CD4-positive, alpha-beta T cell treated with Interleukin-15 for 4 hours (primary cell): ENCODE data around the gene RGS6.

Source experiments
- DNase-seq: peaks from one replicate; pipeline ENCODE4 v3.0.0-alpha.2; 2020; ENCODE audit warnings: low spot score

The RGS6 gene

DNA sequence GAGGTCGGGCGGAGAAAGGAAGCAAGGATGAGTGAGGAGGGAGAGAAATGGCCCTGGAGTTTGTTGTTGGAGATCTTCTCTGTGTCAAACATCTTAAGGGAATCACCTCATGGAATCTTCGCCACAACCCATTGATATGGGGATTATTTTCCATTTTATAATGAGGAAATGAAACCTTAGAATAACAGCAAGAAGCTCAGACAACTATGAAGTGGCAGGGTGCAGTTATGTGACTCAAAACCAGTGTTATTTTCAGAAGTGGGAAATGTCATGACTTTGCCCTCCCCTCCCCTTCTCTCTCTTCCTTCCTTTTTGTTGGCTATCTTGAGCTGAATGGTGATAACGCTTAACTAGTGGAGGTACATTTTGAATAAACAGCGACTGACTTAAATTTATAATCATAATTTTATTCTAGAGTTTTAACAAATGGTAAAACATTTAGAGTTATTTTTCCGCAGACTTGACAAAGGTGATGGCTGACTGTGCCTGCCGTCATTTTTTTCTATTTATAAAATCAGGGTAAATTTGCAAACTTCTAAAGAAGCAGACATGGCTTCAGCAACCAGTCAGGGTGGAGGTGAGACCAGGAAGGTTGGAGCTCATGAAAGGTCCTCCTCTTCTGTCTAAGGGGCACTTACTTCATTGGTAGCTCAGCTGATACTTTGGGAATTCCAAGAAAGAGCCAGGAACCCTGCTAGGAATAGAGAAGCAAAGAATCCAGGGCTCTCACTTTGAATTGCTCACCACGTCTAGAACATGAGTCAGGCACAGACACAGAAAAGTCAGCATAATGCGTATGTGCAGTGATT is 232.4 kb downstream of the RGS6 start:
- DNase-seq: no peak

DNA sequence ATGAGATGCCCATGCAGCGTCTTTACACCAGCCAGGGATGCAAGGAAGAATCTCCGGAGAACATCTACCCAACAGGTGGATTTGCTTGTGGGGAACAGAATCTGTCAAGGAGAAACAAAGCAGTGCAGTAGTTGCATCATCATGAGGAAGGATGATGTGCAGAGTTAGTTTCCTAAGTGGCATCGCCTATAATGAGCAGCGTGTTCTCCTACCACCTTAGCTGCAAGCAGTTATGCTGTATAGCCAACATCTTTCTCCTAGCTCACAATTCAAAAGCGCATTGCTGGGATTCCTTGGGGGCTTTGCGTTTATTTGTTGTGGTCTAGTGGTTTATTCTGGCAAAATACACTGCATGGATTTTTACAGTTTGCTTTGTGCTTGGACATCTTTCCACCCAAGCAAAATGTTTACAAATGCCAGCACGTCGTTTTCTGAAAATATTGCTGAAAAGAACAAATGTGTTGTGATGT is 233.0 kb downstream of the RGS6 start:
- DNase-seq: no peak

DNA sequence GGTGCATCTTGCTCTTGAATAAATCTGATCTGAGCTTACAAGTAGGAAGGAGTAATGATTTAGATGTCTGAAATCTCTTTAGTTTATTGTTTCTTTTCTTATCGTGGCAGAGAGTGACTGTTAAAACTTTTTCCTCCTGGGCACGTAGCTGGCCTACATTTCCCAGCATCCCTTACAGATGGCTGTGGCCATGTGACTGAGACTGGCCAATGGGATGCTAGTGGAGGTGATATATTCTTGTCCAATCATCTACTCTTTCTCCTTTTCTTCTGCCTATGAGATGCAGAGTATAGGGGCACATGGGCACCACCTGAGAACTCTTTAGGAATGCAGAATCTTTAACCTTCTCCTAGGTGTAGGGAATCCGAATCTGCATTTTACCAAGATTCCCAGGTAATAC is 237.3 kb downstream of the RGS6 start:
- DNase-seq: no peak

DNA sequence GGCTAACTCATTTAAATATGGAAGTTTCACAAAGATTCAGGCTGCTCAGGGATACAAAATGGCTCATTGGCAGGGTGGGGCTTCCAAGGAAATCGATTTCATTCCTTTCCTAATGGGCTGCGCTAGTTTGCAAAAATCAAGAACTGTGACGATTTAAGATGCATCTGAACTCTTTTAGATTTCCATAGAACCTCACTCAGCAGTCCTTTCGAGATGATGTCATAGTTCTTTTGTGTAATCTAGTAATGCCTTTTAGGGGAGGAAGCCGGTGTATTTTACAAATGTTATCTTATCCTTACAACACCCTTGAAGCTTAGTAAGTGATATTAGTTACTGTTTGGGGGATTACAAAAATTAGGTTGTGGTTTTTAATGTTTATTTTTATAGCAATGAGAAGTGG is 239.8 kb downstream of the RGS6 start:
- DNase-seq: no peak

DNA sequence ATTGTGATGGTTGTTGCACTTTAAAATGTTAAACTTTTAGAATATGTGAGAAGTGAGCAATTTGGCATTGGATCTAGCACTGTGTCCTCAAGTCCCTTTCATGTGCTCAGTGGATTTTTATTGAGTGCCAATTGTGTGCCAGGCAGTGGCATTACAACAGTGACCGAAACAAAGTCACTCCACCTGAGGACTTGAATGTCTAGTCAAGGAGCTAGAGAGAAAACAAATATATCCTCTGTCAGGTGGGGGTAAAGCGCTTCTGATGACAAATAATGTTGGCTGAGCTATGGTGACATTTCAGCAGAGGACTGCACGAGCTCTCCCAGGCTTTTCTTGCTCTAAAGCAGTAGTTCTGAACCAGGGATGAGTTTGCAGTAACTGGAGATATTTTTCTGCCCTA is 240.4 kb downstream of the RGS6 start:
- no peak for DNase-seq

DNA sequence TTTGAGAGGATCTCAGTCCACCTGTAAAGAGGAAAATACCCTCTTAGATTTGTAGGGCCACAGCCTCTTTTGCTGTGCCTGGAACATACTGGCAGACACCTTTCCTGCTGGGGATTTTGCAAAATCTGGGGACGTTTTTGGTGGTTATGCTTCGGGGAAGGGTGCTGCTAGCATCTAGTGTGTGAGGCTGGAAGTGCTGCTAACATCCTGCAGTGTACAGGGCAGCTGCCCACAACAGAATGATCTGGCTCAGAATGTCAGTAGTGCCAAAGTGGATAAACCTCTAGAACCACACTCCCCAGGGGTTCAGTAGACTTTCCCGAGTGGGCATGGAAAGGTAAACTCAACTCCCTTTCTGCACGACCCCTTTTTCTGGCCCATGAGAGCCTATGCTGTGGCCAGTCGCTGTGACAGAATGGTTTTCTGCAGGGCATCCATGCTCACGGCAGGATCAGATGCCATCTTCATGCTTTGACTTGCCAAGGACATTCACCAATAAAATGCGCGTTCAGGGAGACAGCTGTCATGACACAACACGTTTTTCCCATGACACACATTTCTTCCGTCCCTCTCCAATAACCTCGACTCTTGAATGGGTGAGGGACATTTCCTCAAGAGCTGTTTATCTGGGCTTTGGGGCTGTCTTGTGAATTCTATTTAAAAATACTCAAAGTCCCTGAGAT is 240.9 kb downstream of the RGS6 start:
- DNase-seq: no peak

DNA sequence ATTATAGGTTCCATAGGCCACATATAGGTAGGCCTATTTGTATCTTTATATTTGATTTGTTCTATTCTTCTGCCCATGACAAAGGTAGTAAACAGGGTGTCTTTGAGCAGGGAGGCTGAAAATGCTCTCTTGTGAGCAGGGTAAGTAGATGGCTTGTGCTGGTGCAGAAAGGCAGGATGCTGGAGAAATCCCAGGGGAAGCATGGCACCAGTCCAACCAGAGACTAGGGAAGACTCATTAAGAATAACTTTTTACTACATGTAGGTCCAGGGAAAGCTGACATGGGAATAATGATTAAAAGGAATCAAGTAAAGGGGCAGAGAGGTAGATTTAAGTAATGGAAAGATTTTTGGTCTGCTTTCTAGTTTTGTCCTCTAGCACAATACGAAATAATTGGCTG is 245.0 kb downstream of the RGS6 start:
- no peak for DNase-seq

DNA sequence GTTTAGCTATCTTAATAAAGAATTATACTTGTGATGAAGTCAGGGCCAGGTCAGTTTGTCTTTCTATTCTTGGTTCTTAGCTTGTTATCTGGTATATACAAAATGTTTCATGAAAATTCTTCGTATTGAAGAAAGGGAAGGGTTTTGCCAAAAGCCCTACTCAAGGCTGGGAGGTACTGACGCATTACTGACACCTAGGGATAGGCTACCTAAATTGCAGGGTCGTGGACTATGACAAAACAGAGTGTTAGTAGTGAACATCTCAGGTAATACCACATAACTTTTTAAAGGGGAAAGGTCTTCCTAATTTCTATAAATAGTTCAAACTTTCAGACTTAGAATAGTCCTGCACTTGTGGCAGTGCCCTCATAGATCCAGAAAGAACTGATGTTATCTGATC is 246.3 kb downstream of the RGS6 start:
- no peak for DNase-seq

DNA sequence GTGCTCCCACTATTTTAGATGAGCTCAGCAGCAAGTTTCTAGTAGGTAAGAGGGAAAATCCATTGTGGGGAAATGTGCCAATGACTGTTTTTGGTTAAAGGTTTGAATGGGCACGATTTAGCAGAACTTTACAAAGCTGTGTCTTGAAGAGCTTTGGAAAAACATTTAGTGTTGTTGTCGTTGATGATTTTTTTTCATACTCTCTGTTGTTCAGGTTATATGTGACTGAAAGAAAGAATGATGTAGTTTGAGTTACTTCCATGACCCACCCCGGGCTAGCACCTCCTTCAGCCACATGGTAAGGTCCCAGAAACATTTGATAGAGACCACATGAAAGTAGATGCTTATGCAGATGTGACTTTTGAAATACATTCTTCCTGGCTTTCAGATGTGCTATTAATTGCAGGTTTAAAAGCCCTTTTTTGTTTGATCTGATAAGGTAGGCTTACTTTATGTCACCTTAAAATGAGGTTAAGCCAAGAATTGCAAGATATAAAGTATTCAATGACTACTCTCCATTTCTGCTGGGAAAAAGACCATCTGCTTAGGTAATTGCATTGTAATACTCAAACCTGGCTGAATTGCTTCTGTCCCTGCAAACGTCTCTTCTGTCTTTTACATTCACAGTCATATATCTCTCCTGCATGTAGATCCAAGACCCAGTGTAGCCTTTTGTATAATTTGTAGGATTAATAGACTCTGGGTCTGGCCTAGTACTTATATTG is 250.6 kb downstream of the RGS6 start:
- no peak for DNase-seq

DNA sequence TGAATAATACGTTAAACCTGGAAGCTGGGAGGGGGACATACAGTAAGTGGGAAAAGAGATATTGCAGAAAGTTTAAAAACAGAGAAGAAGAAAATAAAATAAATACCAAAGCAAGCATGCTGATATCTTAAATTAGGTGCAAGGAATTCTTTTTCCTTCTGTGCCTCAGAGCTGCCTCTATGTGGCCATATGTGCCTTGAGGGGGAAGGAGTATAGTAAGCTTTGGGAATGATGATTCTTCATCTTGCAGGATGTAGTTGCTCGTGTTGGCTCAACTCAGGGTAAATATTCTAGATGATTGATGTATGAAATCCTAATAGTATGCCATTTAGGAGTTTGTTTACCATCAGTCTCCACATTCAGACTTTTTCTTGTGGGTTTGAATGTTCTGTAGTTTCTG is 251.4 kb downstream of the RGS6 start:
- DNase-seq: no peak

DNA sequence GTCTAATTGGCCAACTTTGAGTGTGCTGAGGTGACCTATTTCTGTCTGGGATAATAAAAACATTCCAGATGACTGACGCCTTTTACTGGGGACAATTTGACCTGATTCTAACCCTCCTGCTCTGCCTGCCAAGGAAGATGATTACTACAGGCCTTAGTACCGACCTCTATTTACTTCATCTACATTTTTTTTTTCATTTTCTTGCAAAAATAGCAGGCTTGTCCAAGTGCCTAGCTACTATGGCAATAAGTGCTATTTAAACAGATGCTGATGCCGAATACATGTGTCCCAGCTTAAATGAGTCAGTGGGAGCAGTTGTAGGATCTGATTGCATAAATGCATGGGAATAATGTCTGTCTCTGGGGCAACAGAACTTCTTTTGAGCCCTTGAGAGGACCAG is 254.3 kb downstream of the RGS6 start:
- no peak for DNase-seq

DNA sequence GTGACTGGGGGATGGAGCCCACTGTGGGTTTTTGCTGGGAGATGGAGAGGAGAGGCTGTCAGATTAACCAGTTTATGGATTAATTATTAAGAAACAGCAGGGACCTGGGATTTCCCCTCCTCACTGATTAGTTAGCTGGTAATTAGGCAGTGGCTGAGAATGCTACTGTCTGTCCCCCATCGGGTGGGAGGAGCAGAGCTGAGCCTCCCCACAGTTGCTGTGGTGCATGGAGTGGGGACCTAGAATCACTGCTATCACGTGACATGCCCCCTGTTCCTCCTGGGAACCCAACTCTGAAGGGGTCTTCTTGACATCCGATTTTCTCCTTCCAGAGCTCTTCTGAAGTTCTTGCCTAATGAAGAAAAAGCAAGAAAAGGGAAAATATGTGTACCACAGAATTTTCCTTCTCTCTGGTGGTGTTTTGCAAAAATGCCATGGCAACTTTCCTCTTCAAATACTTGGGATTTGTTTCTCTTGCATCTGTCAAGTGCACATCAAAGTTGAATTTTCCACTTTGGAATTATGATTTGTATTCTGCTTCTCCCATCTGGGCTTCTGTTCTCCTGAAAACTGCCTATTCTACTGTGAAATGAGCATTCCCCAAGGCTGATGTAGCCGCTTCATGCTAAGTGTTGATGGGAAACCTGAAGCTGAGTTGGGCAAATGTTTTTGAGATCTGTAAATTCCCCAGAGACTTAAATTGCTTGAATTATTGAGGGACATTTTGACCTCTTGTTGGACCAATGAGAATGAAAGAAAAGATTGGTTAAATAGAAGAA is 264.2 kb downstream of the RGS6 start:
- no peak for DNase-seq

DNA sequence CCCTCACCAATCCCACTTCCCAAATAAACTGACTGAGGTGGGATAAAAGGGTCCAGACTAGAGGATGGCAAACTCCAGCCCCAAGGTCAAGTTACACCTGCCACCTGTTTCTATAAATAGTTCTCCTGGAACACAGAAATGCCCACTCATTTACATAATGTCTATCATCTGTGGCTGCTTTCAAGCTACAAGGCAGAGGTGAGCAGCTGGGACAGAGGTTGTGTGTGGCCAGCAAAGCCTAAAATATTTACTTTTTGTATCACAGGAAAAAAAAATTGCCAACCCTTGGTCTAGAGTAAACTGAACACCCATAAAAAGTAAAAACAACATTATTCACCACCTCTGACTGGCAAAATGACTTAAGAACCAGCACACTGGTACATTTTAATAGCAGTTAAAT is 269.4 kb downstream of the RGS6 start:
- no peak for DNase-seq

DNA sequence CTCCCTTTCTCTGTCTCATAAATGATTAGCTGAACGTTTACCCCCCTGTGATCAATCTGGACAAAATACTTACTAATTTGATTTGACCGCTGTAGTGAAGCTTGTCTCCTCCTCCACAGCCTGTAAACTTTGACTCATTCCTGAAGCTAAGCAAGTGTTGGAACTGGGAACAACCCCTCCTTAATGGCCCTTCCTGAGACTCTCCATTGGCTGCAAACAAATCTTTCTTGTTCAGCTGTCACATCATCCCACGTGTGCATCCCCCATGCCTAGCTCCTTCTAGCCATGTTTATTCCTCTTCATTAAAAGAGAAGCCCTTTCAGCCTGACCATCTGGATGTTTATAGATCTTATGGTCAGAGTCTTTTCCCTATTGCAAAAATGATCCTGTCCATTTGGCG is 281.2 kb downstream of the RGS6 start:
- DNase-seq: no peak

DNA sequence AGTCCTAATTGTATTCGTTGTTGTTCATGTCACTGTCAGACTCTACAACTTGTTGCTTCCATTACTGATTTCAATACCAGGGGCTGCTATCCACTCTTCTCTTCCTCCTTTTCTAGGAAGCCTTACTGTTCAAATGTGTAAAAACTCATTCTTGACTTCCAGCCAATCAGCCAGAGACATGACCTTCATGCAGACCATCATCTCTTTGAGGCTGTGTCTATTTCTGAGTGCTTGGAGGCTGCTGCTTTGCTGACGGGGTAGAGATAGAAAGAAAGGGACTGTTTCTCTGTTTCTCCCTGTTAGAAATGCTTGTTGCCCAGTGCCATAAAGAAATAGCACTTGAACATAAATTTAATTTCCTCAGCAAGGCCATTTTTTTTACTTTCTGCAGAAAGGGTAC is 282.9 kb downstream of the RGS6 start:
- no peak for DNase-seq

DNA sequence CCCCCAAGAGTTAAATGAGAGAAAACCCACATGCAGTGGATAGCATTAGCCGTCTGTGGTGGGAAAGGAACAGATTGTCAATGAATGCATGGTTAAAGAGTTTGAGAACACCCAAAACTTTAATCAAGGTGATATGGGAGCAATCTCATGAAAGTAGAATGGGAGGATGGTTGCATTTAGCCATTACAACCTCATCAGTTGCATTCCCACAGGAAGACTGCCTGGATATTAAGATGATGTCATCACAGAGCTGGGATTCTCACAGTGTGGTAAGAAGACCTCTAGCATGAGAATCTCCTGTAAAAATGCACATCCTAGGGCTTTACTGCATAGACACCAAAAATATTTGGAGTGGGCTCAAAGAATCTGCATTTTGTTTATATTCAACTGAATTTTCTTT is 284.9 kb downstream of the RGS6 start:
- no peak for DNase-seq

DNA sequence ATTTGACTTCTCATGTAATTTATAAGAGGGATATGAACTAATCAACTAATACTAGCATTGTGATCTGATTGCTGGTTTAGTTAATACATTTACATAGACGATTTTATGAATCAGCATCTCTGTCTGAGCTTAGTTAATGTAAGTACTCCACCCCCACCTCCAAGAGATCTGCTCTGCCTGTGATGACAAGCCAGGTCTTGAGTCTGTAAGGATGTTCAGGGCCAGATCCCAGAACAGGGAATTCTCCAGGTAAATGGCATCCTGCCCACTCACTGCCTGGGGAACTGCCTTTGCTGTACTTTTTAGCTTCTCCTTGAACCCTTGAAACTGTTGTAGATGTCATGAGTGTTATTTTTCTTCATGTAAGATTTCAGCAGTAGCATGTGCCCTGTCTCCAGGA is 289.8 kb downstream of the RGS6 start:
- DNase-seq: no peak

DNA sequence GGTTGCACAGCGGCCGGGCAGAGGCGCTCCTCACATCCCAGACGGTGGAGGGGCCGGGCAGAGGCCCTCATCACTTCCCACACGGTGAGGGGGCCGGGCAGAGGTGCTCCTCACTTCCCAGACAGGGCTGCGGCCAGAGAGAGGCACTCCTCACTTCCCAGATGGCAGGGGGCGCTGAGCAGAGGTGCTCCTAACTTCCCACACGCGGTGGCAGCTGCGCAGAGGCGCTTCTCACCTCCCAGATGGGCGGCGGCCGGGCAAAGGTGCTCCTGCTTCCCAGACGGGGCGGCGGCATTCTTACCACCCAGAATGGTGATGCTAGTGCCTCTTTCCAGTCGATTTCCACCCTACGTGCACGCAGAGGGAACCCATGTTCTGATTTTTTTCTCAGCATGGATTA is 304.4 kb downstream of the RGS6 start:
- no peak for DNase-seq

DNA sequence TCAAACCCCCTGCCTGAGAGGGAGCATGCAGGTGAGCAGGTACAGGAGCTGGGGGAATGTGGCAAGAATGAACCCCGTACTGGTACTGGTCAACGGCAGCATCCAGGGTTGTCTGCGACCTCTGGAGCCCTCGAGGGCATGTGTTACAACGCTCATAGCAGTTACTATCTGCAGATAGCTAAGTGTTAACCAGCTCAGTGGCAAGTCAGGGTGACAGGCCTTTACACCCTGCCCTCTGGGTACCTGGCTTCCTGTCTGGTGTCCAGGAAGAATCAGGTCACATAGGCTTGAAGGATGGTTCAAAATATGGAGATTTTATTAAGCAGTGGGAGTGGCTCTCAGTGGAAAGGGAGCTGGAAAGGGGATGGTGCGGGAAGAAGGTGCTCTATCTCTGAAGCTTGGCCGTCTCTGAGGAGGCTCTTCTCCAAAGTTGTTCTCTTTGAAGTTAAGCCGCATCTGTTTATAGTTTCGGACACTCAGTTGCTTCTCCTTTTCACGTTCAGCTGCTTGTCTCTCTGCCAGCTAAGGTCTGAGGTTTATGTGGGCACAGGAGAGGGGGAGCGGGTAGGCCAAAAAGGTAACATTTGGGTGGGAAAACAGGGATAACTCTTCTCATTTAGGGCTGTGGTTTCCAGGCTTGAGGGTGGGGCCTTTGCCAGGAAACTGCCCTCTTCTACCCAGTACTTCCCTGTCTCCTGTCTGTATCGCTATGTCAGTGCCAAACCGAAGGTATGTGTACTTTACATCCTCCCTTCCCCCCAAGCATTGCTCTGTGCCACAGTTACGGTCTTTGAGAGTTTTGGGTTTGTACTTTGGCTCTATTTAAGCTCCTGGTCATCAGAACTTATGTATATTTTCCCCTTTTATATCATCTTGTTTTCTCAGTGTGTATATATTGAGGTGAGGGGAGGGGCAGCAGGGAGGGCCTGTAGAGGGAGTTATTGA is 305.8 kb downstream of the RGS6 start:
- DNase-seq: no peak

DNA sequence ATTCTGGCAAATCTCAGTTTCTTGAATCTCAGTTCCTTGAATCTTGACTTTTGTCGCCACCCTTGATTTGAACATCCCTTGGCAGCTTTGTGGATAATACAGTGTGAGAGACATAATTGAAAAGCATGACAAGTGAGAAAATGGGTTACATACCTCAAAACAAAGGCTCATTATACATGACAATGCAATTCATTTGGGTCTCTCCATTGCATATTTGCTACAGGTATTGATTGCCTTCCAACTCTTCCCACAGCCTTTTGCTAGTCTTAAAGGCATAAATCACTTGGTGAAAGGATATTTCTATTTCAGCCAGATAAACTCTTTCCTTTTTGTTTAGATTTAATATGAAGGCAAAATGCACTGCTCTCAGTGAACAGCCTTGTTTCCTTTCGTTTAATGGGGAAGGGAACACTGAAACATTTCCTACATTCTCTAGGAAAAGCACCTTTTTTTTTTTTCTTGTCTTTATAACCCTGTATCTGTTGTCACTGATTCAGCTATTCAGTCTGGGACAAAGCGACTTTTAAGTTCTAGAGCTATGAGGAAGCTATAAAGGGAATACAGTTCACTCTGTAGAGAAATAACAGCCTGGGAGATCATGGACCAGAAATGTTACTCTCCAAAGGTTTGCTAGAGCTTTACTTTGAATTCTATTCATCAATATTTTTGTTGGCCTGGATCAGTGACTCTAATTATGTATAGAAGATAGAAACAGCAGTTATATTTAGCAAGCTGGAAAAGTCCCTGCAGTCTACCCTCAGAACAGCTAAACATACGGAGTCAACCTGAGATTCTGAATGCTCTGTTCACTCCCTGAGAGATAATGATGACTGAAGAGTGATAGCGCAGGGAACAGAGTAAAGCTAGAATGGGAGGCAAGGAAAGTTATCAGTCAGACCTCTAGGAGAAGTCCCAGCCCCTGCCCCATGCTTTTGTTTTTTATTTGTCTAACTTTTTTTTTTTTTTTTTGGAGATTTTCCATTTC is 311.4 kb downstream of the RGS6 start:
- no peak for DNase-seq
